Activated CD4-positive, alpha-beta T cell treated with anti-CD3 and anti-CD28 coated beads for 36 hours (primary cell): Measurements from ENCODE around the gene TRIM67. TPM values are rescaled to one million over a fixed set of nuclear protein-coding genes. Genes with fewer than 3 reads are reported as not detected.
A peak's percentile ranks its signal among the peaks of the same experiment; 100 is the strongest.

Experiments used
- ATAC-seq: fragments of 200-7000 bp; cut with Tn5 transposase; one replicate; pipeline ENCODE4 v1.10.0; 2021; ENCODE audit warnings: mild to moderate bottlenecking, moderate library complexity
- CTCF ChIA-PET: fragments of 350-600 bp; sonication (Branson Sonifier 250); formaldehyde crosslinking; loops from one replicate; lab custom pipeline; 2021; ENCODE audit warnings: antibody characterized with exemption; lab: Charles Lee
- POLR2A ChIA-PET: fragments of 350-600 bp; sonication (Branson Sonifier 250); formaldehyde crosslinking; loops from one replicate; lab custom pipeline; 2021; ENCODE audit warnings: antibody characterized with exemption, inconsistent platforms; lab: Charles Lee
- DNase-seq: peaks from one replicate; pipeline ENCODE4 v3.0.0-alpha.2; 2020
- H3K27ac Mint-ChIP-seq: one replicate; pipeline ENCODE4 v1.8.0; 2021; ENCODE audit warnings: mixed read lengths
- H3K27me3 Mint-ChIP-seq: one replicate; pipeline ENCODE4 v1.8.0; 2021; ENCODE audit warnings: mixed read lengths
- H3K36me3 Mint-ChIP-seq: one replicate; pipeline ENCODE4 v1.8.0; 2021; ENCODE audit warnings: low read depth, mixed read lengths
- H3K4me1 Mint-ChIP-seq: one replicate; pipeline ENCODE4 v1.8.0; 2021; ENCODE audit warnings: mixed read lengths
- H3K4me3 Mint-ChIP-seq: one replicate; pipeline ENCODE4 v1.8.0; 2021; ENCODE audit warnings: mild to moderate bottlenecking, moderate library complexity, mixed read lengths
- H3K9me3 Mint-ChIP-seq: one replicate; pipeline ENCODE4 v1.8.0; 2021; ENCODE audit warnings: low read depth, mixed read lengths
- intact Hi-C, 2 experiments: fragments of 100-400 bp; cut with DNase I in 1 of 2; cut with micrococcal nuclease in 1 of 2; formaldehyde crosslinking; loops; one replicate each; pipeline versions ENCODE4 v1.14.2 to v1.15.1; 2022 to 2024; cut with DNase I, micrococcal nuclease
- total RNA-seq, 2 experiments: library from RNA; stranded (reverse); gene quantifications; one replicate each; pipeline ENCODE4 v1.2.3, GENCODE V29; 2021

TRIM67 gene
- total RNA-seq, 2 experiments from 2014 or later: not detected

GRCh38 chr1:231159202-231159962 lies 2.5 kb upstream of the TRIM67 start:
- intact Hi-C loops: no loop called here
- Mint-ChIP-seq H3K4me1 (peaks cover 6% of the 10 kb centered on the region), H3K9me3 (no peaks in the 10 kb centered on the region), H3K27ac (no peak overlapping the region), H3K27me3 (peaks cover 52% of the 10 kb centered on the region), H3K4me3 (no peak overlapping the region), H3K36me3 (no peaks in the 10 kb centered on the region)
- ChIA-PET POLR2A (no interaction called here), CTCF (no interaction called here)
- DNase-seq: no peak
- ATAC-seq: no peak

- peaks cover 54% of the 10 kb centered on the region for H3K27me3 Mint-ChIP-seq
These were observed 1.7 kb upstream of the TRIM67 start for GRCh38 chr1:231159963-231160761.

DNA sequence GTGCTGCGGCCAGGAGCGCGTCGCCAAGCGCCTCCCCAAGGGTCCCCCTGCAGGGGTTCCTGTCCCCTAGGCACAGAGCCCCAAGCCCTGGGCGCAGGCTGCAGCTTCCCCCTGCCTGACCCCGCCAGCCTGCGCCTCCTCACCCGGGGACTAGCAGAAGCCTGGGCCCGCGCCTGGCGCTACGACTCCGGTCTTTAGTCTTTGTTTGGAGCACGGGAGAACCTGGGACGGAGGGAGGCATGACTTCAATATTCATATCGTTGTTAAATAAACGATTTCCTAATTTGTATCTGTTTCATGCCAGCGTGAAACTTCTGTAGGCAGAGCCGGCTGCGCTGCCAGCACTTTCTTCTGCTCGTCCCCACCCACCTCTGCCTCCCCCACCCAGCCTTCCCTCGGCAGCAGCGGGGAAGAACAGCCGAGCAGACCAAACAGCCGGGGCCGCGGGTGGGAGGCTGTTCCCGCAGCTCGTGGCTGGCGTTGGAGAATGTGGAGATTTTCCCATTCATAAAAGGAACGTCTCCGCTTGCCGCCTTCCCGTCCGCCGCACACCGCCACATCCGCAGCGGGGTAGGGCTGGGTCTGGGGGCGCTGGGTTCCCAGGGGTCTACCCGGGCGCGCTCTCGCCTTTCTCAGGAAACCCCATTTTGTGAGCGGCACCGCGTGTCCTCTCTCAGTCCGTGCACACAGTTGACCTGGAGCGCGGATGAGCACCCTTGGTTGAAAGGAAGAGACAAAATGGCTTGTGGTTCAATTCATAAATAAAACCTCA lies 777 bp upstream of the TRIM67 start:
- H3K9me3 Mint-ChIP-seq: no peaks in the 10 kb centered on the region
- CTCF ChIA-PET: interaction anchor here (1.2 kb wide), 1 partner anchor 50 kb away, joined by 3 read pairs; no protein-coding TSS in a partner anchor
- H3K27ac Mint-ChIP-seq: no peak overlapping the region
- DNase-seq (peak; percentile 7), ATAC-seq (no peak)
- peaks cover 6% of the 10 kb centered on the region for H3K4me1 Mint-ChIP-seq
- H3K4me3 Mint-ChIP-seq: no peak overlapping the region
- H3K36me3 Mint-ChIP-seq: no peaks in the 10 kb centered on the region
- intact Hi-C loops: no loop called here
- POLR2A ChIA-PET: no interaction called here
- H3K27me3 Mint-ChIP-seq: peaks cover 55% of the 10 kb centered on the region

More at GRCh38 chr1:231159963-231160761, 1.7 kb upstream of the TRIM67 start:
- ChIA-PET POLR2A (no interaction called here), CTCF (no interaction called here)
- intact Hi-C loops: no loop called here
- Mint-ChIP-seq H3K9me3 (no peaks in the 10 kb centered on the region), H3K27ac (no peak overlapping the region), H3K4me3 (no peak overlapping the region), H3K36me3 (no peaks in the 10 kb centered on the region), H3K4me1 (peaks cover 6% of the 10 kb centered on the region)
- ATAC-seq (no peak), DNase-seq (no peak)

- Mint-ChIP-seq H3K4me1 (peaks cover 6% of the 10 kb centered on the region), H3K36me3 (no peaks in the 10 kb centered on the region), H3K27ac (no peak overlapping the region), H3K27me3 (peaks cover 57% of the 10 kb centered on the region), H3K4me3 (no peak overlapping the region), H3K9me3 (no peaks in the 10 kb centered on the region)
- peak; percentile 57 for ATAC-seq
- DNase-seq: peak; percentile 60
- ChIA-PET CTCF (interaction anchor here (0.7 to 1.2 kb wide), 3 partner anchors 48 to 311 kb away, joined by 3 read pairs; no protein-coding TSS in a partner anchor), POLR2A (interaction anchor here (0.5 kb wide), 1 partner anchor 104 kb away, joined by 3 read pairs; no protein-coding TSS in a partner anchor)
- intact Hi-C loops: loop anchor here in 1 of 2 experiments (1.0 kb wide), 1 partner anchor 736 kb away; the partner anchor contains the start of gene PGBD5
These were observed 575 bp downstream of the TRIM67 start for GRCh38 chr1:231162297-231162969.

DNA sequence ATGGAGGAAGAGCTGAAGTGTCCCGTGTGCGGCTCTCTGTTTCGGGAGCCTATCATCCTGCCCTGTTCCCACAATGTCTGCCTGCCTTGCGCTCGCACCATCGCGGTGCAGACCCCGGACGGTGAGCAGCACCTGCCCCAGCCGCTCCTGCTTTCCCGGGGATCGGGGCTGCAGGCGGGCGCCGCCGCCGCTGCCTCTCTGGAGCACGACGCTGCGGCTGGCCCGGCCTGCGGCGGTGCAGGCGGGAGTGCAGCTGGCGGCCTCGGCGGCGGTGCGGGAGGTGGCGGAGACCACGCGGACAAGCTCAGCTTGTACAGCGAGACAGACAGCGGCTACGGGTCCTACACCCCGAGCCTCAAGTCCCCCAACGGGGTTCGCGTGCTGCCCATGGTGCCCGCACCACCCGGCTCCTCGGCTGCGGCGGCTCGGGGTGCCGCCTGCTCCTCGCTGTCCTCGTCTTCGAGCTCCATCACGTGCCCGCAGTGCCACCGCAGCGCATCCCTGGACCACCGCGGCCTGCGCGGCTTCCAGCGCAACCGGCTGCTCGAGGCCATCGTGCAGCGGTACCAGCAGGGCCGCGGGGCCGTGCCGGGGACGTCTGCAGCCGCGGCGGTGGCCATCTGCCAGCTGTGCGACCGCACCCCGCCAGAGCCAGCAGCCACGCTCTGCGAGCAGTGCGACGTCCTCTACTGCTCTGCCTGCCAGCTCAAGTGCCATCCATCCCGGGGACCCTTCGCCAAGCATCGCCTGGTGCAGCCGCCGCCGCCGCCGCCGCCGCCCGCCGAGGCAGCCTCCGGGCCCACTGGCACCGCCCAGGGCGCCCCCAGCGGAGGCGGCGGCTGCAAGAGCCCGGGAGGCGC lies 1.3 kb downstream of the TRIM67 start:
- intact Hi-C loops: loop anchor here in 1 of 2 experiments (1.0 kb wide), 1 partner anchor 737 kb away; the partner anchor contains the start of gene PGBD5
- Mint-ChIP-seq H3K4me3 (no peak overlapping the region), H3K9me3 (no peaks in the 10 kb centered on the region), H3K27ac (no peak overlapping the region), H3K4me1 (peaks cover 6% of the 10 kb centered on the region), H3K27me3 (peaks cover 55% of the 10 kb centered on the region), H3K36me3 (no peaks in the 10 kb centered on the region)
- DNase-seq: peak; percentile 8
- ATAC-seq: no peak
- ChIA-PET POLR2A (interaction anchor here (0.5 kb wide), 1 partner anchor 105 kb away, joined by 3 read pairs; no protein-coding TSS in a partner anchor), CTCF (interaction anchor here (0.6 to 1.1 kb wide), 3 partner anchors 71 to 312 kb away, joined by 3 to 4 read pairs (median 3); no protein-coding TSS in a partner anchor)

GRCh38 chr1:231163830-231164427 lies 2.1 kb downstream of the TRIM67 start:
- Mint-ChIP-seq H3K4me1 (peaks cover 6% of the 10 kb centered on the region), H3K9me3 (no peaks in the 10 kb centered on the region), H3K36me3 (no peaks in the 10 kb centered on the region), H3K27me3 (peaks cover 53% of the 10 kb centered on the region), H3K4me3 (no peak overlapping the region), H3K27ac (no peak overlapping the region)
- POLR2A ChIA-PET: no interaction called here
- CTCF ChIA-PET: interaction anchor here (0.6 to 1.1 kb wide), 2 partner anchors 72 to 98 kb away, joined by 3 to 4 read pairs; no protein-coding TSS in a partner anchor
- DNase-seq (no peak), ATAC-seq (no peak)
- intact Hi-C loops: no loop called here

DNA sequence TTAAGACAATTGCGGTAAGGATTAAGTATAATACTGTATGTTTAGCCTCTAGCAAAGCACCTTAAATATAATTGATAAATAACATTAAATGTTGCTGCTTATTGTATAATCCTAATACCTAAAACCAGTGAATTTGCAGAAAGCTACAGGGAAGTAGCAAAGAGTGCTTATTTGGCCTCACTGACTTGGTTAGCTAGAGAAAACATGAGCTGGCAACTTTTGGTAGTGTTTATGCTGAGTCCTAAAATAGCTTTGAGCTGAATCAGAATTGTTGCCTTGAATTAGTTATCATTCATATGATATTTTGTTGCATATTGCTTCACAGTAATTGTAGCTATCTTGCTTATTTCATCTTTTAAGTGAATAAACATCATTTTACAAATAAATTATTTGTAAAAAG lies 3.5 kb downstream of the TRIM67 start:
- intact Hi-C loops: no loop called here
- no peak overlapping the region for H3K4me3 Mint-ChIP-seq
- CTCF ChIA-PET: interaction anchor here (0.7 to 1.0 kb wide), 2 partner anchors 45 to 1014 kb away, joined by 3 to 5 read pairs; no protein-coding TSS in a partner anchor
- peaks cover 42% of the 10 kb centered on the region for H3K27me3 Mint-ChIP-seq
- no peaks in the 10 kb centered on the region for H3K36me3 Mint-ChIP-seq
- no peaks in the 10 kb centered on the region for H3K9me3 Mint-ChIP-seq
- ATAC-seq (no peak), DNase-seq (no peak)
- peaks cover 6% of the 10 kb centered on the region for H3K4me1 Mint-ChIP-seq
- no peak overlapping the region for H3K27ac Mint-ChIP-seq
- POLR2A ChIA-PET: interaction anchor here (0.6 kb wide), 2 partner anchors 11 to 508 kb away, joined by 4 to 5 read pairs; no protein-coding TSS in a partner anchor

DNA sequence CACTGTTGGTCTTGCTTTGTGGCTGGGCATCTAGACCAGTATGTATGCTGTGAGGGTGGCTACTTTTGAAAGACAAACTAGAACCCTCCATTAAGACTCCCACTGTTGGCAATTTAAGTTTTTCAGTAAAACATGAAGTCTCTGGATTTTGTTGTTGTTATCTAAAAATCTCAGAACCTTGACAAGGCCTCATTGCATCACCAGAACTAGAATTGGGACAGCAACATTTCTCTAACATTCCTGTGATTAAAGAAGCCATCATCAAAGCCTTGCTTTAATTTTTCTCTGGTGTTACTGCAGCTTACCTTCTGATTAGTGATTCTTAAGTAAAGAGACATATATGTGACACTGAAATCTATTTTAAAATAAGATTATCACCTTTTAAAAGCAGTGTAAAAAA lies 4.5 kb downstream of the TRIM67 start:
- no peak for DNase-seq
- POLR2A ChIA-PET: no interaction called here
- intact Hi-C loops: no loop called here
- Mint-ChIP-seq H3K27me3 (peaks cover 36% of the 10 kb centered on the region), H3K27ac (no peak overlapping the region), H3K36me3 (no peaks in the 10 kb centered on the region), H3K4me3 (no peak overlapping the region), H3K9me3 (no peaks in the 10 kb centered on the region), H3K4me1 (peaks cover 6% of the 10 kb centered on the region)
- CTCF ChIA-PET: interaction anchor here (1.0 kb wide), 1 partner anchor 44 kb away, joined by 3 read pairs; no protein-coding TSS in a partner anchor
- no peak for ATAC-seq

DNA sequence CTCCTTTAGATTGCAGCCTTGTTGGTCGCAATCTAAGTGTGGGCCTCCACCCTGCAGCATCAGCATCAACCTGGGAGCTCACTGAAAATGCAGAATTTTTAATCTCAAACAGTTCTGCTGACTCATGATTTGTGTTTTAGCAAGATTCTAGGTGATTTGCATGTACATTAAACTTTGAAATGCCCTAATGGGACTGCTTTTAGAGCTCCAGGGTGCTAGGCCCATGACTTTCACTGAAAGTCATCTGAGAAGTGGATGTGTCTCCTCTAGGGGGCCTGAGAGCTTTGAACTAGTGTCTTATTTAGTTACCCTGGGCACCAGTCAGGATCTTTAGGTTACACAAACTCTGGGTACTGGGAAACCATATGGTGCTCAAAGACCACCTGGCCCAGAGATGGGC lies 9.0 kb downstream of the TRIM67 start:
- Mint-ChIP-seq H3K27ac (no peak overlapping the region), H3K36me3 (no peaks in the 10 kb centered on the region), H3K27me3 (peaks cover 34% of the 10 kb centered on the region), H3K9me3 (no peaks in the 10 kb centered on the region), H3K4me1 (no peaks in the 10 kb centered on the region), H3K4me3 (no peak overlapping the region)
- POLR2A ChIA-PET: no interaction called here
- intact Hi-C loops: no loop called here
- CTCF ChIA-PET: no interaction called here
- ATAC-seq: no peak
- no peak for DNase-seq
